ENCODE results near the gene GPR26. TPM values are rescaled to one million over a fixed set of nuclear protein-coding genes. Genes with fewer than 3 reads are reported as not detected.

The GPR26 gene
- total RNA-seq, 1 donor from 2014 or later = not detected

DNA sequence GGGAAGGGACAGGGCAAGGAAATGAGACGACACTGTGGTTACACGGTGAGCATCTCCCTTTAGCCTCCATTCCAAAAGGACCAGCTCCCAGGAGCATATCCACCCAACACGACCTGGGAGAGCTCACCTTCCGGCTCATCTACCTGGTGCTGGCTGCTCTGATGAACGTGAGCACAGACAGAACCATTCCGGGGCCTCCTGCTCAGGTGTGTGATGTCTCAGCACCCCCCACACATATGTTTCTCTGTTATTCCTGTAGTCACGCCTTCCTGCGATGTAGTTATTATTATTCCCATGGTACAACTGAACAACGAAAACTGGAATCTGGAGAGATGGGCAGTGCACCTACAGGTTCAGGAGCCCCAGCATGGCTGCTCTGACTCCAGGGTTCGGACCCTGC is 20.5 kb upstream of the GPR26 start:
- peak in 1 of 2 experiments; percentile 19 for DNase-seq (ENCODE audit: low spot score in 2 of 2, unreplicated experiment in 2 of 2)
- H3K4me1 Mint-ChIP-seq = no peaks in the 10 kb centered on the region
- no peak overlapping the region for H3K4me3 Mint-ChIP-seq

GRCh38 chr10:123648595-123648994 is 17.6 kb upstream of the GPR26 start:
- H3K27me3 Mint-ChIP-seq (ENCODE audit: low read depth) = peaks cover 59% of the 10 kb centered on the region
- peak in 1 of 2 experiments; percentile 17 for DNase-seq (ENCODE audit: low spot score in 2 of 2, unreplicated experiment in 2 of 2)

More for the DNA sequence above, 20.5 kb upstream of the GPR26 start:
- Mint-ChIP-seq H3K9me3 (no peaks in the 10 kb centered on the region), H3K36me3 (no peaks in the 10 kb centered on the region), H3K27ac (no peak overlapping the region), H3K27me3 (ENCODE audit: low read depth) (peaks cover 48% of the 10 kb centered on the region)
- TF ChIP-seq, protein P1, sequence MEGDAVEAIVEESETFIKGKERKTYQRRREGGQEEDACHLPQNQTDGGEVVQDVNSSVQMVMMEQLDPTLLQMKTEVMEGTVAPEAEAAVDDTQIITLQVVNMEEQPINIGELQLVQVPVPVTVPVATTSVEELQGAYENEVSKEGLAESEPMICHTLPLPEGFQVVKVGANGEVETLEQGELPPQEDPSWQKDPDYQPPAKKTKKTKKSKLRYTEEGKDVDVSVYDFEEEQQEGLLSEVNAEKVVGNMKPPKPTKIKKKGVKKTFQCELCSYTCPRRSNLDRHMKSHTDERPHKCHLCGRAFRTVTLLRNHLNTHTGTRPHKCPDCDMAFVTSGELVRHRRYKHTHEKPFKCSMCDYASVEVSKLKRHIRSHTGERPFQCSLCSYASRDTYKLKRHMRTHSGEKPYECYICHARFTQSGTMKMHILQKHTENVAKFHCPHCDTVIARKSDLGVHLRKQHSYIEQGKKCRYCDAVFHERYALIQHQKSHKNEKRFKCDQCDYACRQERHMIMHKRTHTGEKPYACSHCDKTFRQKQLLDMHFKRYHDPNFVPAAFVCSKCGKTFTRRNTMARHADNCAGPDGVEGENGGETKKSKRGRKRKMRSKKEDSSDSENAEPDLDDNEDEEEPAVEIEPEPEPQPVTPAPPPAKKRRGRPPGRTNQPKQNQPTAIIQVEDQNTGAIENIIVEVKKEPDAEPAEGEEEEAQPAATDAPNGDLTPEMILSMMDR (IDR thresholded peaks at IDR 0.05; ENCODE audit: unreplicated experiment) = no peak

GRCh38 chr10:123649676-123650075 is 16.5 kb upstream of the GPR26 start:
- Mint-ChIP-seq H3K27me3 (ENCODE audit: low read depth) (peaks cover 64% of the 10 kb centered on the region), H3K27ac (no peak overlapping the region), H3K36me3 (no peaks in the 10 kb centered on the region), H3K4me3 (no peak overlapping the region), H3K9me3 (peaks cover 6% of the 10 kb centered on the region), H3K4me1 (no peaks in the 10 kb centered on the region)
- TF ChIP-seq, protein P1 (IDR thresholded peaks at IDR 0.05; ENCODE audit: unreplicated experiment) = no peak
- DNase-seq (ENCODE audit: low spot score in 2 of 2, unreplicated experiment in 2 of 2) = peak in 1 of 2 experiments; percentile 17

More at GRCh38 chr10:123648595-123648994, 17.6 kb upstream of the GPR26 start:
- Mint-ChIP-seq H3K4me3 (no peak overlapping the region), H3K9me3 (no peaks in the 10 kb centered on the region), H3K27ac (no peak overlapping the region), H3K36me3 (no peaks in the 10 kb centered on the region), H3K4me1 (no peaks in the 10 kb centered on the region)
- TF ChIP-seq, protein P1 (IDR thresholded peaks at IDR 0.05; ENCODE audit: unreplicated experiment) = no peak

DNA sequence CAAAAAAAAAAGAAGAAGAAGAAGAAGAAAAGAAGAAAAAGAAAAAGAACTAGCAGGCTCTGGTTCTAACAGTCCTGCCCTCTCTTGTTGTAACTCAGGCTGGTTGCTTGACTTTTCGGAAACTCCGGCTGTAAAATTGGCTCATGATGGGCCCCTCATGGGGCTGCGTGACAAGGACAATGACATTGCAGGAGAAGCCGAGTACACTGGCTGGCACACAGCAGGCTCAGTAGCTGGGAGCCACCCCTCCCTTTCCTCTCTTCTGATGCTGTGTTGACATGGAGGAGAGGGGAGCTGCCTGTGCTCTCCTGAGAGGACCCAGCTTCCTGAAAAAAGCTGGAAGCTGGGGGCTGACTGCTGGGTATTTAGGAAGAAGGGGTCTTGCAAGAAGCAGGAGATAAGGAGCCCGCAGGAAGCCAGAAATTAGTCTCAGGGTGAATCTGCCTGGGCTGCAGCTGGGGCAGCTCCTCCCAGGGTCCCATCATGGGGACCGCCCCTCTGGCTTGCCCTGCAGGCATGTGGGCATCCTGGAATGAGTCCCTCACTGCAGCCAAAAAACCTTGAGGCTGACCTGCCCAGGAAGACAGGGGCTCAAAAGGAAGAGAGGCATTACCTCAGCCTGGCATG is 14.6 kb upstream of the GPR26 start:
- Mint-ChIP-seq H3K36me3 (no peaks in the 10 kb centered on the region), H3K4me3 (no peak overlapping the region), H3K27ac (no peak overlapping the region), H3K27me3 (ENCODE audit: low read depth) (peaks cover 55% of the 10 kb centered on the region), H3K9me3 (peaks cover 6% of the 10 kb centered on the region), H3K4me1 (no peaks in the 10 kb centered on the region)
- DNase-seq (ENCODE audit: low spot score in 2 of 2, unreplicated experiment in 2 of 2) = peak in 1 of 2 experiments; percentile 16
- TF ChIP-seq, protein P1 (IDR thresholded peaks at IDR 0.05; ENCODE audit: unreplicated experiment) = no peak

- no peaks in the 10 kb centered on the region for H3K36me3 Mint-ChIP-seq
- peaks cover 6% of the 10 kb centered on the region for H3K9me3 Mint-ChIP-seq
- H3K4me3 Mint-ChIP-seq = no peak overlapping the region
- H3K27ac Mint-ChIP-seq = no peak overlapping the region
- H3K27me3 Mint-ChIP-seq (ENCODE audit: low read depth) = peaks cover 40% of the 10 kb centered on the region
- TF ChIP-seq, protein P1 (IDR thresholded peaks at IDR 0.05; ENCODE audit: unreplicated experiment) = no peak
- H3K4me1 Mint-ChIP-seq = no peaks in the 10 kb centered on the region
- no peak for DNase-seq (ENCODE audit: low spot score in 2 of 2, unreplicated experiment in 2 of 2)
Observed at GRCh38 chr10:123655751-123656150, 10.4 kb upstream of the GPR26 start.

All from mesothelial cell of epicardium (in vitro differentiated cells).